H1 (cell line): Measurements from ENCODE around the gene AGPAT2. TPM values are rescaled to one million over a fixed set of nuclear protein-coding genes. Genes with fewer than 3 reads are reported as not detected.

Experiments used
- BCL11A ChIP-seq, 2 experiments: IDR thresholded peaks; one replicate each; pipeline ENCODE4 v1.6.1; 2011; ENCODE audit warnings: low read depth in 2 of 2, low read length in 2 of 2, mild to moderate bottlenecking in 2 of 2
- BRCA1 ChIP-seq: IDR thresholded peaks from 2 replicates; pipeline ENCODE4 v1.6.1; 2012; ENCODE audit warnings: low read depth, low read length, improper control_type of control experiment
- JUND ChIP-seq: IDR thresholded peaks from 2 replicates; pipeline ENCODE4 v1.6.1; 2011; ENCODE audit warnings: mild to moderate bottlenecking, improper control_type of control experiment, low read length
- SAP30 ChIP-seq: fragments of 300-600 bp; sonication (generic); IDR thresholded peaks from 2 replicates; pipeline ENCODE4 v1.7.1; 2012; ENCODE audit warnings: low read length, moderate library complexity, mild to moderate bottlenecking, inconsistent platforms; ENCODE audit not compliant: insufficient read depth, insufficient replicate concordance
- SP2 ChIP-seq: IDR thresholded peaks from 2 replicates; pipeline ENCODE4 v1.6.1; 2012; ENCODE audit warnings: mild to moderate bottlenecking, low read length, inconsistent platforms
- polyA plus RNA-seq, 7 experiments: library from polyadenylated mRNA; depleted of rRNA in 3 of 7; stranded (reverse) in 5 of 7; unstranded in 2 of 7; fragments of >200 nt in 5 of 7; fragments of 200-250 nt in 2 of 7; gene quantifications; 1 replicate in 5 of 7; 2 replicates in 1 of 7; 4 replicates in 1 of 7; pipeline versions ENCODE4 v1.2.1 to v1.2.3, GENCODE V29; 2011 to 2013; ENCODE audit warnings: missing spikeins in 2 of 7, mixed read lengths in 2 of 7
- total RNA-seq: library from RNA; stranded (reverse); fragmentation: NEBNext Ultra II Directional; extraction: Animal tissue kit (Norgen Biotek cat#: 25700); gene quantifications from 2 replicates; pipeline ENCODE4 v1.2.1, GENCODE V29; 2021

The AGPAT2 gene
- total and polyA plus RNA-seq, 2 of the 8 experiments (the other 6 are each of a cell fraction or from before 2014, with no cell fraction given), result 31.6 to 37.6 TPM

DNA sequence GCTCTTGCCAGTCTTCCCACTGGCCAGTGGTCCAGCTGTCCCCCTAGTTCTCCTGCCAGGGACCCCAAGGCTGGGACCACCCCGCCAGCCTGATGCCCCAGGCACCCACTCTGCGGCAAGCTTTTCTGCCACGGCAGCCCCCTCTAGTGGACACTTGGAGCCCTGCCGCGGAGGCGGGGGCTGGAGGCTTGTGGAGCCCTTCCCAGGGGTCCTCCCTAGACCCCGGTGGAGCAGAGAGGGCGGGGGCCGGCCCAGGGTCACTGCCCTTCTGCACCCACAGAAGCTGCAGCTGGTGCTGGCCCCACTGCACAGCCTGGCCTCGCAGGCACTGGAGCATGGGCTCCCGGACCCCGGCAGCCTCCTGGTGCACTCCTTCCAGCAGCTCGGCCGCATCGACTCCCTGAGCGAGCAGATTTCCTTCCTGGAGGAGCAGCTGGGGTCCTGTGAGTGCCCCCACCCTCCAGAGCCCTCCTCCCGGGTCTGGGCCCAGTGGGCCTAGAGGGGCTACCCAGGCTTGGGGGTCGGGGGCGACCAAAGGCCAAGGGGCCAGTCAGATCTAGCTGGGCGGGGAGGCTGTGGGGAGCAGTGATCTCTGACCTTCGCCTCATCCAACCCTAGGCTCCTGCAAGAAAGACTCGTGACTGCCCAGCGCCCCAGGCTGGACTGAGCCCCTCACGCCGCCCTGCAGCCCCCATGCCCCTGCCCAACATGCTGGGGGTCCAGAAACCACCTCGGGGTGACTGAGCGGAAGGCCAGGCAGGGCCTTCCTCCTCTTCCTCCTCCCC lies 15.4 kb downstream of the AGPAT2 start (continued):
- no peak for TF ChIP-seq BRCA1
- no peak for TF ChIP-seq SP2
- TF ChIP-seq BCL11A (IDR thresholded peaks at IDR 0.05; ENCODE audit: low read depth in 2 of 2, low read length in 2 of 2), result no peak
- TF ChIP-seq SAP30, result no peak
- TF ChIP-seq JUND, result no peak
- TF ChIP-seq, all 59 proteins: peak for 4
